HG02571 (cell line): ENCODE data around the gene TMC7.
"Not testable (repeated sequence)": the region's sequence is repeated elsewhere in the genome, so short reads cannot be mapped to it uniquely, and the experiment has no call there.

Source experiments
- ATAC-seq: cut with Tn5 transposase; IDR thresholded peaks from one replicate; pipeline ENCODE4 v1.9.1; 2021; ENCODE audit warnings: mild to moderate bottlenecking, moderate library complexity; ENCODE audit not compliant: unreplicated experiment

Gene TMC7

GRCh38 chr16:18983565-18984434 lies at the start of gene TMC7:
Gene TMC7, plus strand, starts transcription at chr16:18983934. Its CDS starts 130 bp downstream, at chr16:18984064.
- no peak for ATAC-seq

DNA sequence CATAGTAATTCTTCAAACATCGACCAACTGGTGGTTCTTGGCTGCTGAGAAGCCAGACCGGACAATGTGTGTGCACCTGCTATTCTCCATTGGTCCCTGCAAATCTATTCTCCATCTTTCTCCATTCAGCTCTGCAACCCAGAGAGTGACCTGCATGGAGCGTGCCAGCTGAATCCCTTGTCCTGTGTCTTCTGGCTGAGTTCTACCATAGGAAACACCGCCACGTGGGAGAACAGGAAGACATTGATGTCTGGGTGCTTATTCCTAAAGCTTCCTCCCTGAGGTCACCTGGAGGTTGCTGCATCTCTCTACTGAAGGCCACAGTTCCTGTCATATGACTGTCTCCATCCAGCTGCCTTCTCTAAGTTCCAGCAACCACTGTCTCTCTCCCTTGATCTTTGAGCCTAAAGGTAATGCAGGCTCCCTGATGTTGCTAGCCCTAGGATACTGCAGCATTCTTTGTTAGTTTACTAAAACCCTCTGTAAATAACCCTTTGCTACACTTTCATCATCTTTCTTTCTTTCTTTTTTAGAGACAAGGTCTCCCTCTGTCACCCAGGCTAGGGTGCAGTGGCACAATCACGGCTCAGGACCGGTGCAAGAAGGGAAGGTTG lies 46.9 kb upstream of the TMC7 start:
- ATAC-seq: no peak

DNA sequence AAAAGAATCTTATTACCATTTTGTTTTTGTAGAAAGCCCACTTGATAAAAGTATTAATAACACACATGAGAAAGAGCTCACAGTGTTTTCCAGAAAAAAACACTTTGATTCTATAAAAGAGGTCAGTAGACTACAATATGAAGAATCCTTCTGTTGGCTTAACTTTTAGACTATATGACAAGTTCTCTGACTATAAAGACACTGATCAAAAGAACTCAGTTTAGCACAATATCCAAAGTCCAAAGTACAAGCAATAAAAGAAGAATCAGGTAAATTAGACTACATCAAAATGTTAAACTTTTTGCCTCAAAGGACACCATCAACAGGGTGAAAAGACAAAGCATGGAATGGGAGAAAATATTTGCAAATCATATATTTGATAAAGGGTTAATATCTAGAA lies 46.3 kb upstream of the TMC7 start:
- no peak for ATAC-seq

DNA sequence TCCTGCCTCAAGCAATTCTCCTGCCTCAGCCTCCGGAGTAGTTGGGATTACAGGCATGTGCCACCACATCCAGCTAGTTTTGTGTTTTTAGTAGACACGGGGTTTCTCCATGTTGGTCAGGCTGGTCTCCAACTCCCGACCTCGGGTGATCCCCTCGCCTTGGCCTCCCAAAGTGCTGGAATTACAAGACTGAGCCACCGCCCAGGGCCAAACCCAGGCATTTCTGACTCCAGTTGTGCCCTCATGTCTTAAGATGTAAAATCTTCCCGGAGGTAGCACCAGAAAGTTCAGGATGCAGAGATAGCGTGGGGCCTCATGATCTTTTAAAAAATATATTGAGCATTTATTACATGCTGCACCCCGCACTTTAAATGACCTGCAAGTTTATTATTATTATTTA lies 44.7 kb upstream of the TMC7 start:
- no peak for ATAC-seq

GRCh38 chr16:18941471-18941870 lies 42.3 kb upstream of the TMC7 start:
- no peak for ATAC-seq

- no peak for ATAC-seq
These were observed 41.7 kb upstream of the TMC7 start for GRCh38 chr16:18942061-18942460.

- no peak for ATAC-seq
These were observed 40.3 kb upstream of the TMC7 start for GRCh38 chr16:18943414-18943813.

DNA sequence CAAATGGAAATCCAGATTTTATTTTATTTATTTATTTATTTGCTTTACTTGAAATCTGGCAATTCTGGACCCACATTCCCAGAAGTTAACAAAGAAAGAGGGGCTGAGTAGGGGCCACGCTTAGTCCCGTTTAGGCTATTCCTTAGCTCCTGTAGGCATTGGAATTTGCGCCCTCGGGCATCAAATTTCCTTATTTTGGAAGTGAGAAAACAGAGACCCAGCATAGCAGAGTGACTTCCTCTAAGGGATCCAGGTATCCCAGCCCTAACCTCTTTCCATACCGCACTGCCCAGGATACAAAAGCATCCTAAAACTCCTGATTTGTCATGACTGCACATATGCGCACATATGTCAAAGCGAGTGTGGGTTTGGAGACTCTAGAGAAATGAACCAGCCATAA lies 38.5 kb upstream of the TMC7 start:
- ATAC-seq: no peak

DNA sequence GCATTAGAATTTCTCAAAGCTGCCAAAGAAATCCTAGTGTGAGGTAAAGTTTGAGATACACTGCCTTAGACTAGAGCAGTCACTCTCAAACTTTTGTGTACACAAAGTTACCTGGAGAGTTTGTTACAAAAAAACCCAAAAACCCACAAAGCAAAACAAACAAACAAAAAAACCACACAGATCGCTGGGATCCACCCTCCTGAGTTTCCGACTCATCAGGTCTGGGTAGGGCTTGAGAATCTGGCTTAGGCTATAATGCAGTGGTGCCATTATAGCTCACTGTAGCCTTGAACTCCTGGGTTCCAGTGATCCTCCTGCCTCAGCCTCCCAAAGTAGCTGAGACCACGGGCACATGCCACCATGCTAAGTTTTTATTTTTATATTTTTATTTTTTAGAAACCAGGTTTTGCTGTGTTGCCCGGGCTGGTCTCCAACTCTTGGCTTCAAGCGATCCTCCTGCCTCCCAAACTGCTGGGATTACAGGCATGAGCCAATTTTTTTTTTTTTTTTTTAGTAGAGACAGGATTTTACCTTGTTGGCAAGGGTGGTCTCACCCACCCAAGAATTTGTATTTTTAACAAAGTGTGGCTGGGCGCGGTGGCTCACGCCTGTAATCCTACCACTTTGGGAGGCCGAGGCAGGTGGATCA lies 35.2 kb upstream of the TMC7 start:
- no peak for ATAC-seq

DNA sequence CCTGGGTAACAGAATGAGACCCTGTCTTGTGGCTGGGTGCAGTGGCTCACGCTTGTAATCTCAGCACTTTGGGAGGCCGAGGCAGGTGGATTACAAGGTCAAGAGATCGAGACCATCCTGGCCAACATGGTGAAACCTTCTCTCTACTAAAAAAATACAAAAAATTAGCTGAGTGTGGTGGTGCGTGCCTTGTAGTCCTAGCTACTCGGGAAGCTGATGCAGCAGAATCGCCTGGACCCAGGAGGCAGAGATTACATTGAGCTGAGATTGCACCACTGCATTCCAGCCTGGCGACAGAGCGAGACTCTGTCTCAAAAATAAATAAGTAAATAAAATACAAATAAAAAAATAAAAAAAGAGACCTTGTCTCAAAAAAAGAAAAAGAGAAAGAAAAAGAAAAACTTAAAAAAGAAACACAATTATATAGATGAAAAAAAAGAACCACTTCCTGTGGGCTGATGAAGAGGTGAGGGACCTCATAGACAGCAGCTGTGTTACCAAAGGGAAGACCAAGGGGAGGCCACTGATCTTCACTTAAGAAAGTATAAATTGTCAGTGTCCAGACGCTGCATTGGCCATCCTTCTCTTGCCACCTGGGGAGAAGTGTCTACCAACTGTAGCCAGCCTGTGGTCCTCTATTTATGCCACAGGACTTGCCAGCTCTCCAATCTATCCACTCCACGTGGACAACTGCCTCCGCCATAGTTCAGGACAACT lies 33.1 kb upstream of the TMC7 start:
- no peak for ATAC-seq

GRCh38 chr16:18953547-18953946 lies 30.2 kb upstream of the TMC7 start:
- no peak for ATAC-seq

GRCh38 chr16:18955874-18956580 lies 27.7 kb upstream of the TMC7 start:
- not testable (repeated sequence) for ATAC-seq

DNA sequence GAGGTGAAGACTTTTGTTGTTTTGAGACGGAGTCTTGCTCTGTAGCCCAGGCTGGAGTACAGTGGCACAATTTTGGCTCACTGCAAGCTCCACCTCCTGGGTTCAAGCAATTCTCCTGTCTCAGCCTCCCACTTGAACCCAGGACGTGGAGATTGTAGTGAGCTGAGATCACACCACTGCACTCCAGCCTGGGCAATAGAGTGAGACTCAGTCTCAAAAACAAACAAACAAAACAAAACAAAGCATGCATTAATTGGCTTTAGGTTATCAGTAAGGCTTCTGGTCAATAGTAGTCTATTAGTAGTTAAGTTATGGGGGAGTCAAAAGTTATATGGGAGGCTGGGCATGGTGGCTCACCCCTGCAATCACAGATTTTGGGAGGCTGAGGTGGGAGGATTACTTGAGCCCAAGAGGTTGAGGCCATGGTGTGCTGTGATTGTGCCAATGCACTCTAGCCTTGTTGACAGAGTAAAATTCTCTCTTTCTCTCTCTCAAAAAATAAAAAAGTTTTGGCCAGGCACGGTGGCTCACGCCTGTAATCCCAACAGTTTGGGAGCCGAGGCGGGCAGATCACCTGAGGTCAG lies 27.0 kb upstream of the TMC7 start:
- not testable (repeated sequence) for ATAC-seq

- ATAC-seq: no peak
These were observed 25.1 kb upstream of the TMC7 start for GRCh38 chr16:18958621-18959029.

- ATAC-seq: no peak
These were observed 24.7 kb upstream of the TMC7 start for GRCh38 chr16:18959031-18959505.

- no peak for ATAC-seq
These were observed 18.2 kb upstream of the TMC7 start for GRCh38 chr16:18965555-18965954.

- ATAC-seq: no peak
These were observed 16.9 kb upstream of the TMC7 start for GRCh38 chr16:18966791-18967190.

DNA sequence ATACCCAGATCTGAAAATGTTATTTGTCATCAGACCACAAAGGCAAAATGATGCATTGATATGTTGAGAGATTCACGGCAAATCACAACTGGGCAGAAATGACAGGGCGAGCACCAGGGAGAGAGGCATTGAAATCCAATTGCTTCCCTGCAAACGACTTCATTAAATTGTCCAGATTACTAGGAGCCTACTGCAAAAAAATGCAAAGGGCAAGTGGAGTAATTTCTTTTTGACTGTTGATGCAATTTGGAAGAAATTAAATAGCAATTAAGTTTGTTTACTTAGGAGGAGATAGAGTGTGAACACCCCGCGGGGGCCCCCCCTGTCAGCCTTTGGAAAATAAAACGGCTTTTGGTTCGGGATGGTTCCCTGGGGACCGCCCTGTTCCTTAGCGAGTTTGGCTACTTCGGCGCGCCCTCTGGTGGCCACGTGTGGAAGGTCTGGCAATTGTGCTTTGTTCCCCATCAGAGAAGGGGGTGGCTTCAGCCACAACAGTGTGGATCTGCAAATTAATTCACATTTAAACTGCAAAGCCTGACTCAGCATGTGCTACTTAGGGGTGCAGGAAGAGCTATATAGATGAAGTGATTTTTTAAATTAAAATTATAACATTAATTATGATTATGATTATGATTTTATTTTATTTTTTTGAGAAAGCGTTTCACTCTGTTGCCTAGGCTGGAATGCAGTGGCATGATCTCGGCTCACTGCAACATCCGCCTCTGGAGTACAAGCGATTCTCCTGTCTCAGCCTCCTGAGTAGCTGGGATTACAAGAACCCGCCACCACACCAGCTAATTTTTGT lies 14.5 kb upstream of the TMC7 start:
- no peak for ATAC-seq

- ATAC-seq: no peak
These were observed 13.9 kb upstream of the TMC7 start for GRCh38 chr16:18969855-18970240.
